Coronary artery (tissue), 2 donors: Measurements from ENCODE around the gene TNNT3.
"Not testable (repeated sequence)": the region's sequence is repeated elsewhere in the genome, so short reads cannot be mapped to it uniquely, and the experiment has no call there.

Experiments used
- DNase-seq: peaks from one replicate; pipeline ENCODE4 v3.0.0-alpha.2; 2017; ENCODE audit warnings: low spot score
- H3K27ac ChIP-seq, 2 donors: fragments of 200-600 bp; sonication (generic); one replicate each; pipeline ENCODE4 v1.5.1; 2016 to 2019
- H3K4me3 ChIP-seq: fragments of 200-600 bp; sonication (generic); 2 replicates; pipeline ENCODE4 v1.5.1; 2016; ENCODE audit warnings: mild to moderate bottlenecking, moderate library complexity
- CTCF ChIP-seq: fragments of 200-600 bp; sonication (generic); IDR thresholded peaks from one replicate; pipeline ENCODE4 v1.5.1; 2019; ENCODE audit warnings: antibody characterized with exemption

TNNT3 gene

GRCh38 chr11:1936072-1936780 is 16.7 kb downstream of the TNNT3 start:
- no peak for DNase-seq

GRCh38 chr11:1936781-1937615 is 17.5 kb downstream of the TNNT3 start:
- Histone ChIP-seq H3K4me3 (no peak overlapping the region), H3K27ac (no peak overlapping the region)
- DNase-seq, result no peak
- TF ChIP-seq CTCF, result no peak

More at GRCh38 chr11:1936072-1936780, 16.7 kb downstream of the TNNT3 start:
- Histone ChIP-seq H3K27ac (no peak overlapping the region), H3K4me3 (no peak overlapping the region)
- TF ChIP-seq CTCF, result no peak

DNA sequence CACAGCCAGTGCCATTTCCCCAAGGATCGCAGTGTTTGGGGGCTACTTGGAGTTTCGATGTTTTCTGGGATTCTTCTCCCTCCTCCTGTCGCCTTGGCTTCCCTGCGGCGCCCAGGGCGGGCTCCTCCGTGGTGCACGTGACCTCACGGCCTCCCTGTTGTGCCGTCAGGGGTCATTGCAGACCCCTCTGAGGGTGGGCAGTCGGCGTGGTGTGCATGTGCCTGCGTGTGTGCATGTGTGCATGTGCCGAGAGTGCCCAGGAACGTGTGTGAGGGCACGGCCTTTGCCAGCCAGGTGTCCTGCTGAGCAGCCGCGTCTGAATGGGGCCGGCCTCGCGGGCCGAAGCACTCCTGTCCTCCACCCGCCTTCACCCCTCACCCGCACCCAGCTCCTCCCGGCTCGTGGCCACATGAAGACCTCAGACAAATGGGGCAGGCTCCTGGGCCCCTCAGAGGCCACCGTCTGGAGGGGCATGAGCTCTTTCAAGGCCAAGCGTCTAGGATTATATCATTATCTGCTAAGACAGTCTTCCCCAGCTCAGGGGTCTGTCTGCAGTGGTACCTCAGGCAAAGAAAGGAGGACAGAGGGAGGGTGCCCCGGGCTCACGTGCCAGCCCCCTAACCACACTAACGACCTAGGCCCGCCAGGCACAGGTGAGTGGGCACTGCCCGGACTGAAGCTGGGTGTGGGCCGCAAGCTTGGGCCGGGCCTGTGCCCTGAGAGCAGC is 18.3 kb downstream of the TNNT3 start:
- no peak overlapping the region for H3K4me3 ChIP-seq
- H3K27ac ChIP-seq, result no peak overlapping the region
- TF ChIP-seq CTCF, result no peak
- no peak for DNase-seq

DNA sequence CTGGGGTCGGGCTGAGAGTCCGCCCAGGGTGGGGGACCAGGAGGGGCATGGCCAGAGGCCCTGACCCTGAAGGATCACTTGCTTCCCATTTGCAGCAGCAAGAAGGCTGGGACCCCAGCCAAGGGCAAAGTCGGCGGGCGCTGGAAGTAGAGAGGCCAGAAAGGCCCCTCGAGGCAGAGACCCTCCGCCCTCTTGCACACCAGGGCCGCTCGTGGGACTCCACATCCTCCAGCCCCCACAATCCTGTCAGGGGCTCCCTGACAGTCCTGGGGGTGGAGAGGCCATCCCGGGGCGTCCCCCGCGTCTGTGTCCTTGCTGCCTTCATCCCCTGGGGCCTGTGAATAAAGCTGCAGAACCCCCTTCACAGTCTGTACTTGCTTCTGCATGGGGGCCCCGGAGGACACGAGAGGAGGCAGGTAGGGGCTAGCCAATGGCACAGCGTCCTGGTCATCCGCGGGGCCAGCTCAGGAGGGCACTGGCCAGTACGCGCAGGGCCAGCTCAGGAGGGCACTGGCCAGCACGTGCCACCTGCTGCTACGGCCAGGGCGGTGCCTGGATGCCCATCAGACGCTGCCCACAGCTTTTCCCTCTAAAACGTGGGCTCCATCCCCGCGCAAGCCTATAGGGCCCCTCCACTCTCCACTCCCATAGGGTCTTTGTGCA is 19.0 kb downstream of the TNNT3 start:
- H3K27ac ChIP-seq, result peak overlapping the region in 1 of 2 donors; percentile 13
- TF ChIP-seq CTCF, result no peak
- no peak for DNase-seq
- H3K4me3 ChIP-seq, result no peak overlapping the region

DNA sequence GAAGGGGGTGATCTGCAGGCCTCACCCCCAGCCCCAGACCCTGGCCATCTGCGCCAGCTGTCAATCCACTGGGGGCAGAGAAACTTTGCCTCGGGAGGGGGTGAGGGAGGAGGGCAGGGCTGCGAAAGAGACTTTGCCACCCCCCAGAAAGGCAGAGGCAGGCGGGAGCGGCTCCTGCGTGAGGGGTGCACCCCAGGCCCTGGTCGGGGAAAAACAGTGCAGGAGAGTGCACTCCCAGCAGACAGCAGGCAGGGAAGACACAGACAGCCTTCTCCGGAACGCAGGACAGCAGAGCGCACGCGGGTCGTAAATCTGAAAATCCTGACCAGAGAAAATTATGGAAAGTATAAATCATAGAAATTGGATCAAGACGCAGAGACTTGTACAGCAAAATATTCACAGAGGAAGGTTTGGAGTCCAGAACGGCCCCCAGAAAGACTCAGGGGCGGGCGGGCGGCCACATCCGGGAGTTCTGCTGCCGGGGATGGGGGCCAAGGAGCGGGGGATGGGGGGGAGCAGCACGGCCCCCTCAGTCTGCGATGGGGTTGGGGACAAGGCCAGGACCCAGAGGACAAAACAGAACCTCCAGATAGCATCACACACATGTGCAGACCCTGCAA is 19.6 kb downstream of the TNNT3 start:
- no peak for DNase-seq
- TF ChIP-seq CTCF, result no peak
- Histone ChIP-seq H3K27ac (peak overlapping the region in 1 of 2 donors; percentile 13), H3K4me3 (no peak overlapping the region)

- not testable (repeated sequence) for DNase-seq, H3K27ac ChIP-seq, H3K4me3 ChIP-seq
Measured at GRCh38 chr11:1939788-1940187, 20.3 kb downstream of the TNNT3 start.
